HepG2 (cell line): ENCODE data around the gene COL13A1.

Experiments used
- POLR2A ChIP-seq, 2 experiments: IDR thresholded peaks; 2 replicates each; pipeline ENCODE4 v1.6.1; 2011; ENCODE audit warnings: low read depth in 2 of 2, low read length in 2 of 2, mild to moderate bottlenecking in 1 of 2, moderate library complexity in 1 of 2; ENCODE audit not compliant: insufficient read depth in 1 of 2
- PREB ChIP-seq: sonication (generic); formaldehyde crosslinking; IDR thresholded peaks from 2 replicates; pipeline ENCODE4 v1.4.0; 2020; ENCODE audit warnings: missing genetic modification reagents

GRCh38 chr10:69846293-69846921, 44.7 kb downstream of the COL13A1 start:
- TF ChIP-seq PREB (CRISPR knock-in tag) = no peak
- no peak for TF ChIP-seq POLR2A (IDR thresholded peaks at IDR 0.05; ENCODE audit: insufficient read depth in 1 of 2, low read depth in 2 of 2, low read length in 2 of 2)
